Measurements from ENCODE around the gene KCNK18.

KCNK18 gene

DNA sequence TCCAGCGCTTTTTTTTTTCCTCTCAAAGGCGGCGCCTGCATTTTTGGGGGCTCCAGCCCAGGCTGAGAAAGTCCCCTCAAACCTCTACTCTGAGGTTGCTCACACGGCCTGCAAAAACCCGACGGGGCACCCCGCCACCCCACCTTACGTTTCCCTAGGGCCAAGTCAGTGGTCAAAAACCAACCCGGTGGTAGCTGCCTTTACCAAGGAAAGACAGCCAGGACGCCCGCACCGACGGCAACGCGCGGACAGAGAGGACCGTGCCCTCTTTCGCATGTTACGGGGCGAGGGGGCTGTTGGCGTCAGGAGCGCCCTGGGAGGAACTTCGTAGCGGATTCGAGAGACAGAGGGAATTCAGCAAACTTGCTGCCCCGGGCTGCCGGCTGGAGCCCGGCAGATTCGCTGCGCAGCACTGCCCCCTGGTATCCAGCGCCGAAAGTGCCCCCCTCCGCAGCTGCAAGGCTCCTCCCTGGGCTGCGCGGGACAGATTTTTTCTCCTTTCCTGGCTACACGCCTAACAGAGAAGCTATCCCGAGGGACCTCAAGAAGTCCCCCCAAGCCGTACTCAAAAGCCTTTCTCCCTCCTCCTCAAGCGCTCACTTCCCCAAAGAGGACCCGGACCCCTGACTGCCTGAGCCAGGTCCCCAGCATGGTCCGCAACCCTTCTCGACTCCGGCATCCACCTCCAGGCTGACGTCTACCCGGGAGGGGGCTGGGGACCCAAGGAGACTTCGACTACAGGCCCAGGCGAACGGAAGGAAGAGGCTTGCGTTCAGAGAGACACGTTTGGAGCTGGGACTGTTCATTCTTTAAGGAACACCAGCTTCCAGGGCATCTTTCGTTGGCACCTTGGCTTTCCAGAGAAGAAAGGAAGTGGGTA, 31.5 kb upstream of the KCNK18 start:
- in situ Hi-C loops (cut with HindIII; ENCODE audit: low sequenced_read_pairs) = no loop called here
- H3K4me3 ChIP-seq (ENCODE audit: low read depth, low read length) = no peak overlapping the region
- no peak for DNase-seq (ENCODE audit: low read depth, low spot score)
- TF ChIP-seq, protein P1, sequence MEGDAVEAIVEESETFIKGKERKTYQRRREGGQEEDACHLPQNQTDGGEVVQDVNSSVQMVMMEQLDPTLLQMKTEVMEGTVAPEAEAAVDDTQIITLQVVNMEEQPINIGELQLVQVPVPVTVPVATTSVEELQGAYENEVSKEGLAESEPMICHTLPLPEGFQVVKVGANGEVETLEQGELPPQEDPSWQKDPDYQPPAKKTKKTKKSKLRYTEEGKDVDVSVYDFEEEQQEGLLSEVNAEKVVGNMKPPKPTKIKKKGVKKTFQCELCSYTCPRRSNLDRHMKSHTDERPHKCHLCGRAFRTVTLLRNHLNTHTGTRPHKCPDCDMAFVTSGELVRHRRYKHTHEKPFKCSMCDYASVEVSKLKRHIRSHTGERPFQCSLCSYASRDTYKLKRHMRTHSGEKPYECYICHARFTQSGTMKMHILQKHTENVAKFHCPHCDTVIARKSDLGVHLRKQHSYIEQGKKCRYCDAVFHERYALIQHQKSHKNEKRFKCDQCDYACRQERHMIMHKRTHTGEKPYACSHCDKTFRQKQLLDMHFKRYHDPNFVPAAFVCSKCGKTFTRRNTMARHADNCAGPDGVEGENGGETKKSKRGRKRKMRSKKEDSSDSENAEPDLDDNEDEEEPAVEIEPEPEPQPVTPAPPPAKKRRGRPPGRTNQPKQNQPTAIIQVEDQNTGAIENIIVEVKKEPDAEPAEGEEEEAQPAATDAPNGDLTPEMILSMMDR (IDR thresholded peaks at IDR 0.05; ENCODE audit: low read depth, low read length) = peak; percentile 81

DNA sequence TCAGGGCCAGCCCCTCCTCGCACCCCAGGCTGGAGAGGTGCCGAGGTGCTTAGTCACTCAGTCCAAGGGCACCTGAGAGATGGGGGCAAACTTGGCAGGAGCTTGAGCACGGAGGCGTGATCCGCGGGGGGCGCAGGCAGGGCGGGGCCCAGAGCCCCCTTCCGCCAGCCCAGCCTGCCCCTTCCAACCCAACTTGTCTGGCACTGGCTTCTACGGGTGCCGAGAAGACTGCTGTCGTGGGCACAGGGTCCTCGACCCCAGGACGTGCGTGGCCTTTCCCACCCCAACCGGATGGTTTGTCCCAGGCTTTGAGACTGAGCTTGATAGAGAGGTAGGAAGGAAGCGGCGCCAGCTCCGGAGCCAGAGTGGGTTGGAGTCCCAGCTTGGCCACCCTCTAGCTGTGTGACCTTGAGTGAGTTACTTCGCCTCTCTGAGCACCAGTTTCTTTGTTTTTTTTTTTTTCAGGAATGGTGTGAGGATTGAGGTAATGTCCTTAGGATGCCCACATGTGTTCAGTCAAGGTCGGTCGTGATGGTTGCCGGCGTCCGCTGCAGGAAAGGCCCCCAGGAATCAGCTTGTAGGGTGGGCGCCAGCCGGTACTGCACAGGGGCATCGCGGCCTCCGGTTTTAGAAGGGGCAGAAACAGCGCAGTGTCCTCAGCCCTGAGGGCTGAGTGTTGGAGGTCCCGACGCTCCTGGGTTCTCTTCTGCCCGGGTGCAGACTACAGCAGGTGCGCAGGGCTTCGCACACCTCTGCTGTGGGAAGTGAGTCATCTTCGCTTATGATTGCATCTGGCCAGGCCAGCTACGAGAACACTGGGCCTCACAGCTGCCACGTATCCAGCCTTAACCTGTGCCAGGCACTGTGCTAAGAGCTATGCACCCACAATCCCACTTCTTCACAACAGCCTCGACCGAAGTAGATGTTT, 30.6 kb upstream of the KCNK18 start:
- TF ChIP-seq, protein P1 (IDR thresholded peaks at IDR 0.05; ENCODE audit: low read depth, low read length) = no peak
- no peak for DNase-seq (ENCODE audit: low read depth, low spot score)
- H3K4me3 ChIP-seq (ENCODE audit: low read depth, low read length) = no peak overlapping the region
- in situ Hi-C loops (cut with HindIII; ENCODE audit: low sequenced_read_pairs) = no loop called here

DNA sequence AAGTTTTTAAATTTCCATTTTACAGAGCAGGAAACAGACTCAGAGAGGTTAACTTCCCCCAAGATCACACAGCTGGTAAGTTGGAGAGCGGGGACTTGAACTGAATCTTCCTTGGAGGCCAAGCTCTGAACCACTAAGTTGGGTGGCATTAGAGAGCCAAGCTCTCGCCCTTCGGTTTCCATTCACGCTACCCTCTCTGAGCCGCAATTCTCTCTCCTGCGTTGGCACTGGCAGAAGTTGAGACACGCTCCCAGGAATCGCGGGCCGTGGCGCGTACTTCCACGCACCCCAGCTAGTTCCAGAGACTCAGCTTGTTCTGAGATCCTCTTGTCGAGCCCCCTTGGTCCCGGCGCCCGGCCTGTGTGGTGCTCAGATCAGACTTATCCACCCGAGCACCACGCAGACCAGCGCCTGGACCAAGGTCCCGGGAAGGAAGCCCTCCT, 29.9 kb upstream of the KCNK18 start:
- TF ChIP-seq, protein P1 (IDR thresholded peaks at IDR 0.05; ENCODE audit: low read depth, low read length) = no peak
- in situ Hi-C loops (cut with HindIII; ENCODE audit: low sequenced_read_pairs) = no loop called here
- DNase-seq (ENCODE audit: low read depth, low spot score) = no peak
- no peak overlapping the region for H3K4me3 ChIP-seq (ENCODE audit: low read depth, low read length)

DNA sequence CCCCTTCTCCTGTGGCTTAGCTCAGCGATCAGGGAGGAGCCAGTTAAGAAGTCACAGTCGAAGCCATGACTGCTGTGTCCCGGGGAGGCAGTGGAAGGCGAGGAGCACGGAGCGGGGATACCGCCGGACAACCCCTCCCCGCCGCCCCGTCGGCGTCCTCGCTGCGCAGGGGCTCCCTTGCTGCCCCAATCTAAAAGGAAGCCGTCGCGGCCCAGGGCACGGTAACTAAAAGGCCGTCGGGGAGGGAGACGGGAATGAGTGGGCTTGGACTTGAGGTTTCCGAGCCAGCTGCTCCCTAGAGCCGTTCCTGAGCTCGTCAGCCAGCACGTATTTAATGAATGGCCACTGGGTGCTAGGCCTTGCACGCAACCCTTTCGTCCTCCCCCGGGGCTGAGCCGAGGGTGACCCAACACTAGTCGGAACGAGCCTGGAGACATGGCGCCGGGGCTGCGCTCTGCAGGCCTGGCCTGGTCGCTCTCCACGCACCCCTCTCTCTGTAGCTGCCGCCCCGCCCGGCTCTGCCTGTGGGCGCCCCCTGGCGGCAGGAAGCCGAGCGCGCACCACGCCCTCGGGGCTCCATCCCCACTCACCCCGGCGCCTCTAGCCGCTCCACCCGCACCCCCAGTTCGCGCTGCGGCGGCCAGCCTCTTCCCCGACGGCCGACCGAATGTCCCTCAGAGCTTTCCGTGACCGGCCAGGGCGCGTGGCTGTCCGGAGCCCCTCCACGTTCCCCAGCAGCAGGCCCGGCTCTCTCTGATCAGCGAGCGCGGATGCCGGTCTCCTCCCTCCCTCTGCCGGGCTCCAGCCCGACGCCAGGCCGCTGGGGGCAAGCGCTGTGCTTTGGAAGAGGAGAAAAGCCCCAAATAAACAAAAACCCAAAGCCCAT, 29.3 kb upstream of the KCNK18 start:
- in situ Hi-C loops (cut with HindIII; ENCODE audit: low sequenced_read_pairs) = no loop called here
- H3K4me3 ChIP-seq (ENCODE audit: low read depth, low read length) = no peak overlapping the region

DNA sequence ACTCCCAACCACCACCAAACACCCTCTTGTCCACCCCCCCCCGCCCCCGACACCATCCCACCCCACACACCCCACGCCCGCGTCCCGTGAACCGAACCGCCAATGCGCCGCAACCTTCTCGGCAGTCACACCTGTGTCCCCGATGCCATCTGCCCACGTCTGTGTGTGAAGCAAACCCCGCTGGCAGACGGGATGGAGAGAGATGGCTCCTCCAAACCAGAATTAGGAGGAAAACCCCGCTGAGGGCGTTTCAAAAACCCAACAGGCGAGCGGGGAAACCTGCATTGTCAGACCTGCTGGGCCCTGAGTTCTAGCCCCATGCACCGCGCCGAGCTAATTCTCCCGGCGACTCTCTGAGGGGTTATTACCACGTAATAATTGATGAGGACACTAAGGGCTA, 28.6 kb upstream of the KCNK18 start:
- TF ChIP-seq, protein P1 (IDR thresholded peaks at IDR 0.05; ENCODE audit: low read depth, low read length) = no peak
- H3K4me3 ChIP-seq (ENCODE audit: low read depth, low read length) = no peak overlapping the region
- in situ Hi-C loops (cut with HindIII; ENCODE audit: low sequenced_read_pairs) = no loop called here
- no peak for DNase-seq (ENCODE audit: low read depth, low spot score)

More for the DNA sequence above, 29.3 kb upstream of the KCNK18 start:
- no peak for DNase-seq (ENCODE audit: low read depth, low spot score)
- TF ChIP-seq, protein P1 (IDR thresholded peaks at IDR 0.05; ENCODE audit: low read depth, low read length) = peak; percentile 71

DNA sequence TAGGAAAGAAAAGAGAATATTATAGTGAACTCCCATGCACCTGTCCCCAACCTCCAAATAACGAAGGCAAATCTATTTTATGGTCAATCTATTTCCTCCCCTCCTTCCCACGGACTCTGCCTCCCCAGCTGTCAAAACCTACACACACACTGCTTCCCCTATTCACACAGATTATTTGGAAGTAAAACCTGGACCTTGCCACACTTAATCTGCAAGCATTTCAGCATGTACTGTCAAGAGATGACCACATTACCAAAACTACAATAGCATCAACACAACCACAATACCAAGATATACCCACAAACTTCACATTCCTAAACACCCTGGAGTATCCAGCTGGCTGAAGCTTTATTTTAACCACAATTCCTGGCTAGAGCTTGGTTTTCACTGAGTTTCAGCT, 27.8 kb upstream of the KCNK18 start:
- TF ChIP-seq, protein P1 (IDR thresholded peaks at IDR 0.05; ENCODE audit: low read depth, low read length) = no peak
- in situ Hi-C loops (cut with HindIII; ENCODE audit: low sequenced_read_pairs) = no loop called here
- DNase-seq (ENCODE audit: low read depth, low spot score) = no peak

More for the DNA sequence above, 27.8 kb upstream of the KCNK18 start:
- no peak overlapping the region for H3K4me3 ChIP-seq (ENCODE audit: low read depth, low read length)

Data from astrocyte of the spinal cord (primary cell).